ENCODE measurements around the gene SH3PXD2A.

- TF ChIP-seq CTCF (IDR thresholded peaks at IDR 0.05) (no peak), EP300 (IDR thresholded peaks at IDR 0.05; ENCODE audit: low read depth) (no peak), POLR2A (IDR thresholded peaks at IDR 0.05) (no peak), POLR2AphosphoS5 (IDR thresholded peaks at IDR 0.05) (no peak)
Measured at GRCh38 chr10:103687718-103688117, 167.7 kb downstream of the SH3PXD2A start.
